DOHH2 (cell line): ENCODE measurements around the gene MAGEA8.

Experiments
- CTCF ChIP-seq: fragments of 200-600 bp; sonication (generic); IDR thresholded peaks from one replicate; pipeline ENCODE4 v1.5.1; 2014; ENCODE audit warnings: antibody characterized with exemption, mild to moderate bottlenecking, low read depth, low read length; ENCODE audit not compliant: poor library complexity, severe bottlenecking
- EZH2phosphoT487 ChIP-seq: fragments of 200-600 bp; sonication (generic); IDR thresholded peaks from 2 replicates; pipeline ENCODE4 v1.6.1; 2017; ENCODE audit warnings: borderline replicate concordance, mild to moderate bottlenecking, antibody characterized with exemption, low read length, moderate library complexity, mixed read lengths

GRCh38 chrX:149898554-149898953, 17.6 kb downstream of the MAGEA8 start:
- TF ChIP-seq CTCF (no peak), EZH2phosphoT487 (no peak)
